A549 treated with ZK216348 at 1 μM for 4 hours (cell line): Measurements from ENCODE around the gene PIAS4. TPM values are rescaled to one million over a fixed set of nuclear protein-coding genes. Genes with fewer than 3 reads are reported as not detected.

ENCODE experiments used
- total RNA-seq: library from RNA; stranded (reverse); fragments of 200-300 nt; extraction: Qiagen RNA extraction; gene quantifications from 5 replicates; pipeline ENCODE4 v1.2.3, GENCODE V29; 2022; ENCODE audit warnings: low read depth

PIAS4 gene
- total RNA-seq = 13.4 to 17.1 TPM (median 14.3 TPM) in 5 replicates

GRCh38 chr19:4007021-4007835 lies at the start of gene PIAS4:
Gene PIAS4, plus strand, starts transcription at chr19:4007736. Its CDS starts 25 bp downstream, at chr19:4007761.

GRCh38 chr19:3970808-3971598 lies 36.5 kb upstream of the PIAS4 start, which contains the start of gene DAPK3:
Gene DAPK3, minus strand, starts transcription at chr19:3971099. Its CDS starts 1,364 bp downstream, at chr19:3969735.

GRCh38 chr19:3984908-3985642 lies 22.5 kb upstream of the PIAS4 start, which contains the start of gene EEF2:
Gene EEF2, minus strand, starts transcription at chr19:3985463. Its CDS starts 83 bp downstream, at chr19:3985380.

GRCh38 chr19:4066682-4067395 lies 59.3 kb downstream of the PIAS4 start, which contains the start of gene ZBTB7A:
Gene ZBTB7A, minus strand, starts transcription at chr19:4066899. Its CDS starts 11,667 bp downstream, at chr19:4055232.

Other genes starting within 250 kb of the PIAS4 start
- 5.0 to 13.9 TPM (median 12.6 TPM) in 5 replicates for gene APBA3, start 246.0 kb upstream of the PIAS4 start, total RNA-seq
- gene MRPL54, start 245.1 kb upstream of the PIAS4 start, total RNA-seq = 52.6 to 80.6 TPM (median 66.7 TPM) in 5 replicates
- gene RAX2, start 235.5 kb upstream of the PIAS4 start, total RNA-seq = not detected in 5 replicates
- 0.41 to 2.0 TPM (median 1.0 TPM) in 5 replicates for gene MATK, start 221.4 kb upstream of the PIAS4 start, total RNA-seq
- gene ZFR2, start 138.7 kb upstream of the PIAS4 start, total RNA-seq = 0.13 to 0.30 TPM (median 0.24 TPM) in 3 of 5 replicates, not detected in the others
- gene ATCAY, start 127.1 kb upstream of the PIAS4 start, total RNA-seq = 0.04 to 0.22 TPM (median 0.12 TPM) in 4 of 5 replicates, not detected in the other
- not detected in 5 replicates for gene NMRK2, start 74.7 kb upstream of the PIAS4 start, total RNA-seq
- 36.8 to 52.9 TPM (median 47.1 TPM) in 5 replicates for gene DAPK3, start 36.6 kb upstream of the PIAS4 start, total RNA-seq
- gene EEF2, start 22.3 kb upstream of the PIAS4 start, total RNA-seq = 784 to 1,088 TPM (median 1,072 TPM) in 5 replicates
- gene ZBTB7A, start 59.2 kb downstream of the PIAS4 start, total RNA-seq = 12.7 to 28.0 TPM (median 21.6 TPM) in 5 replicates
- 118 to 176 TPM (median 167 TPM) in 5 replicates for gene MAP2K2, start 116.4 kb downstream of the PIAS4 start, total RNA-seq
- 0.08 to 0.39 TPM (median 0.11 TPM) in 4 of 5 replicates, not detected in the other for gene CREB3L3, start 145.9 kb downstream of the PIAS4 start, total RNA-seq
- 17.4 to 39.4 TPM (median 36.8 TPM) in 5 replicates for gene SIRT6, start 174.8 kb downstream of the PIAS4 start, total RNA-seq
- 0.16 to 0.34 TPM (median 0.31 TPM) in 5 replicates for gene ANKRD24, start 175.0 kb downstream of the PIAS4 start, total RNA-seq
- gene EBI3, start 221.8 kb downstream of the PIAS4 start, total RNA-seq = 1.5 to 4.8 TPM (median 3.0 TPM) in 5 replicates
- 17.1 to 23.9 TPM (median 21.5 TPM) in 5 replicates for gene YJU2, start 239.3 kb downstream of the PIAS4 start, total RNA-seq